Endothelial cell (in vitro differentiated cells): ENCODE results near the gene ST14. TPM values are rescaled to one million over a fixed set of nuclear protein-coding genes. Genes with fewer than 3 reads are reported as not detected.

Experiments used
- DNase-seq: peaks from one replicate; pipeline ENCODE4 v3.0.0; 2021; ENCODE audit warnings: low spot score
- H3K27ac Mint-ChIP-seq: one replicate; pipeline ENCODE4 v1.8.0; 2021; ENCODE audit warnings: mixed read lengths, inconsistent platforms; ENCODE audit not compliant: unreplicated experiment
- H3K27me3 Mint-ChIP-seq: one replicate; pipeline ENCODE4 v1.8.0; 2021; ENCODE audit warnings: mild to moderate bottlenecking, moderate library complexity, mixed read lengths, inconsistent platforms; ENCODE audit not compliant: unreplicated experiment
- H3K36me3 Mint-ChIP-seq: one replicate; pipeline ENCODE4 v1.8.0; 2021; ENCODE audit warnings: mild to moderate bottlenecking, low read depth, mixed read lengths, inconsistent platforms; ENCODE audit not compliant: unreplicated experiment
- H3K4me1 Mint-ChIP-seq: one replicate; pipeline ENCODE4 v1.8.0; 2021; ENCODE audit warnings: mild to moderate bottlenecking, mixed read lengths, inconsistent platforms; ENCODE audit not compliant: unreplicated experiment
- H3K4me3 Mint-ChIP-seq: one replicate; pipeline ENCODE4 v1.8.0; 2021; ENCODE audit warnings: mild to moderate bottlenecking, mixed read lengths, inconsistent platforms; ENCODE audit not compliant: unreplicated experiment
- H3K9me3 Mint-ChIP-seq: one replicate; pipeline ENCODE4 v1.8.0; 2021; ENCODE audit warnings: mixed read lengths, inconsistent platforms; ENCODE audit not compliant: unreplicated experiment
- CTCF ChIP-seq: fragments of 200-600 bp; sonication (generic); IDR thresholded peaks from one replicate; pipeline ENCODE4 v1.5.0; 2021; ENCODE audit warnings: antibody characterized with exemption; ENCODE audit not compliant: unreplicated experiment
- total RNA-seq: library from RNA; stranded (reverse); fragmentation: NEBNext Ultra II Directional; extraction: Animal tissue kit (Norgen Biotek cat#: 25700); gene quantifications from one replicate; pipeline ENCODE4 v1.2.1, GENCODE V29; 2021; ENCODE audit not compliant: unreplicated experiment

The ST14 gene
- total RNA-seq, 1 donor from 2014 or later = 8.7 TPM

DNA sequence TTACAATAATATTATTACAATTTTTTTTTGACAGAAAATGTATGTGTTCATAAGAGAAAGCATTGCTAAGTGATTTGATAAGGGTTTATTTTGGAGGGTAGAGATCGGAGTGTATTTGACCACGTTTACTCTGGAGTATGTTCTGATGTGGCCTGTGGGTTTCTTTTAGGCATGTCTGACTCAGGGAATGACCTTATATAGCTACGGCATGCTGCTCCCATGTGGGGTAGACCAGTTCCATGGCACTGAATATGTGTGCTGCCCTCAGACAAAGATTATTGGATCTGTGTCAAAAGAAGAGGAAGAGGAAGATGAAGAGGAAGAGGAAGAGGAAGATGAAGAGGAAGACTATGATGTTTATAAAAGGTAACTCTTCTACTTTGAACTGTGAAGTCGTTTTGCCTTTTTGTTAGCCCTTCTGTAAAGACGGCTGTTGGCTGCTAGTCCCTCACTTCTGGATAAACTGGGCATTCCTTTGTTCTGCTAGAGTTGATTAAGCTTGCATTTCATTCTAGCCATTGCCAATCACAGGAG, 38.1 kb upstream of the ST14 start:
- no peak for DNase-seq
- Mint-ChIP-seq H3K27me3 (peaks cover 4% of the 10 kb centered on the region), H3K4me1 (peaks cover 70% of the 10 kb centered on the region), H3K9me3 (no peaks in the 10 kb centered on the region), H3K4me3 (peak overlapping the region; percentile 57), H3K36me3 (peaks cover 53% of the 10 kb centered on the region), H3K27ac (peak overlapping the region; percentile 96)
- TF ChIP-seq CTCF = no peak

DNA sequence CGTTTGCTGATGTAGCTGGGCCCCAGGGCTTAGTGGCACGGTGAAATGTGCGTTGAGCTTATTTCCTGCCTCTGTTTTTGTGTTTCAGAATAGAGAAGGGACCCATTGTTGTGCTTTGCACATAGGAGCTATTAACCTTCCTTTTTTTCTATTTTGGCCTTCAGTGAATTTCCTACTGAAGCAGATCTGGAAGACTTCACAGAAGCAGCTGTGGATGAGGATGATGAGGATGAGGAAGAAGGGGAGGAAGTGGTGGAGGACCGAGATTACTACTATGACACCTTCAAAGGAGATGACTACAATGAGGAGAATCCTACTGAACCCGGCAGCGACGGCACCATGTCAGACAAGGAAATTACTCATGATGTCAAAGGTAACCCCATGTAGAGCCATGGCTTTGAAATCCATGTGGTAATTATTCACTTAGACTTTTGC, 37.4 kb upstream of the ST14 start:
- TF ChIP-seq CTCF = no peak
- no peak for DNase-seq
- Mint-ChIP-seq H3K27ac (peak overlapping the region; percentile 96), H3K36me3 (peaks cover 59% of the 10 kb centered on the region), H3K4me1 (peaks cover 73% of the 10 kb centered on the region), H3K9me3 (no peaks in the 10 kb centered on the region), H3K4me3 (peak overlapping the region; percentile 37), H3K27me3 (peaks cover 4% of the 10 kb centered on the region)

- TF ChIP-seq CTCF = no peak
- peak overlapping the region; percentile 71 for H3K27ac Mint-ChIP-seq
- peaks cover 76% of the 10 kb centered on the region for H3K4me1 Mint-ChIP-seq
- H3K27me3 Mint-ChIP-seq = peaks cover 4% of the 10 kb centered on the region
- DNase-seq = no peak
- no peaks in the 10 kb centered on the region for H3K9me3 Mint-ChIP-seq
- H3K4me3 Mint-ChIP-seq = peak overlapping the region; percentile 80
- peaks cover 66% of the 10 kb centered on the region for H3K36me3 Mint-ChIP-seq
These were observed 36.1 kb upstream of the ST14 start for GRCh38 chr11:130123414-130124040.

DNA sequence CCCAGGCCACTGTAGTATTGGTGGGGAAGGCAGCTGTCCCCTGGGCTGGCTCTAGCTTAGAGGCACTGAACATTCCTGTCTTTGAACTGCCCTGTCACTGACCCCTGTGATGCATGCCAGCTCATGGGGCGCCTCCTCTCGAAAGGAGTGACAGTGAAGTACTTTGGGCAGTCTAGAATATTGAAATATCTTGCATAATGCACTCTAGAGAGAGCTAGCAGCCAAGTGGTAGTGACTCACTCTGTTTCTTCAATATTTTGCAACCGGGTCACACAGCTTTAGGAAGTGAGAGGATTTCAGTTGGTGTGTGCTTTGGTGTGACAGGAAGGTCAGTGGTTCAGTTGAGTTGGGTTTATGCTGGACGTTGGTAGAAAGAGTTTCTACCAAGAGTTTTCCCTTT, 35.5 kb upstream of the ST14 start:
- Mint-ChIP-seq H3K4me1 (peaks cover 71% of the 10 kb centered on the region), H3K27me3 (peaks cover 4% of the 10 kb centered on the region), H3K36me3 (peaks cover 68% of the 10 kb centered on the region), H3K9me3 (no peaks in the 10 kb centered on the region), H3K27ac (peak overlapping the region; percentile 71), H3K4me3 (peak overlapping the region; percentile 80)
- no peak for TF ChIP-seq CTCF
- no peak for DNase-seq

GRCh38 chr11:130125638-130126037, 33.9 kb upstream of the ST14 start:
- TF ChIP-seq CTCF = no peak
- Mint-ChIP-seq H3K4me1 (peaks cover 55% of the 10 kb centered on the region), H3K9me3 (no peaks in the 10 kb centered on the region), H3K36me3 (peaks cover 66% of the 10 kb centered on the region), H3K4me3 (no peak overlapping the region), H3K27me3 (peaks cover 2% of the 10 kb centered on the region), H3K27ac (no peak overlapping the region)
- DNase-seq = no peak
